Measurements from ENCODE around the gene MUC13.

DNA sequence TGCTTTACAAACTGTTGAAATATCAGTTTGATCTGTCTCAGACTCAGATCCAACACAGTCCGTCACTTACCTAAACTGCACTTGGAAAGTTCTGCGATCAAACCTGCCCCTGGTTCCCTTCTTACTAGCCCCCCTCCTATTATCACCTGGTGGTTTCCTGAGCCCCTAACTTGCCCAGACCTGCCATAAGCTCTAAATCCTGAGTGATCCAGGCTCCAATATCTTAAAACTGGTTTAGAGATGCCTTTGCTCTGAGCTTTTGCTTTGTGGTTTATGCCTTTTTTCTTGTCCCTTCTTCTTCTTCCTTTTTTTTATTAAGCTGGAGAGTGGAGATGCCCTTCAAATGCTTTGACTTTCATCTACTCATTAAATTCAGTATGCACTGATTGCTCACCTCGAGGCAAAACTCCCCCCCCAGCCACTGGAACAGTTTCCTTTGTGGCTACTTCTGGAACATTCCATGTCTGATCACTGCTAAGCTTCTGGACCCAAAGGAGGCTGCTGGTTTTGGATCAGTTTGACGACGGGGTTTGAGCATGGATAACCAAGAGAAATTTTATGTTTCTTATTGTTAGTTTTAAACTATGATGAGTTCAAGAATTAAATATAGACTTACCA is 43.9 kb downstream of the MUC13 start:
- TF ChIP-seq, protein P1, sequence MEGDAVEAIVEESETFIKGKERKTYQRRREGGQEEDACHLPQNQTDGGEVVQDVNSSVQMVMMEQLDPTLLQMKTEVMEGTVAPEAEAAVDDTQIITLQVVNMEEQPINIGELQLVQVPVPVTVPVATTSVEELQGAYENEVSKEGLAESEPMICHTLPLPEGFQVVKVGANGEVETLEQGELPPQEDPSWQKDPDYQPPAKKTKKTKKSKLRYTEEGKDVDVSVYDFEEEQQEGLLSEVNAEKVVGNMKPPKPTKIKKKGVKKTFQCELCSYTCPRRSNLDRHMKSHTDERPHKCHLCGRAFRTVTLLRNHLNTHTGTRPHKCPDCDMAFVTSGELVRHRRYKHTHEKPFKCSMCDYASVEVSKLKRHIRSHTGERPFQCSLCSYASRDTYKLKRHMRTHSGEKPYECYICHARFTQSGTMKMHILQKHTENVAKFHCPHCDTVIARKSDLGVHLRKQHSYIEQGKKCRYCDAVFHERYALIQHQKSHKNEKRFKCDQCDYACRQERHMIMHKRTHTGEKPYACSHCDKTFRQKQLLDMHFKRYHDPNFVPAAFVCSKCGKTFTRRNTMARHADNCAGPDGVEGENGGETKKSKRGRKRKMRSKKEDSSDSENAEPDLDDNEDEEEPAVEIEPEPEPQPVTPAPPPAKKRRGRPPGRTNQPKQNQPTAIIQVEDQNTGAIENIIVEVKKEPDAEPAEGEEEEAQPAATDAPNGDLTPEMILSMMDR (IDR thresholded peaks at IDR 0.05), result no peak
- no peak for TF ChIP-seq EP300 (IDR thresholded peaks at IDR 0.05)

Data from stomach (tissue), 4 donors.